ENCODE measurements around the gene BACE1-AS. TPM values are rescaled to one million over a fixed set of nuclear protein-coding genes. Genes with fewer than 3 reads are reported as not detected.

The BACE1-AS gene
- total RNA-seq, 1 experiment from 2014 or later: 6.9 TPM

GRCh38 chr11:117300773-117301172 lies 9.6 kb downstream of the BACE1-AS start:
- Mint-ChIP-seq H3K4me3 (ENCODE audit: unreplicated experiment) (no peak overlapping the region), H3K27me3 (ENCODE audit: insufficient read depth, unreplicated experiment) (no peaks in the 10 kb centered on the region), H3K4me1 (ENCODE audit: insufficient read depth, unreplicated experiment) (peaks cover 6% of the 10 kb centered on the region), H3K9me3 (ENCODE audit: unreplicated experiment) (no peaks in the 10 kb centered on the region), H3K27ac (ENCODE audit: low read depth, unreplicated experiment) (no peak overlapping the region), H3K36me3 (ENCODE audit: insufficient read depth, unreplicated experiment) (peaks cover 9% of the 10 kb centered on the region)
- intact Hi-C loops (cut with micrococcal nuclease): no loop called here
- ChIA-PET POLR2A (no interaction called here), CTCF (no interaction called here)
- DNase-seq (ENCODE audit: unreplicated experiment): no peak
- no TSS peak for BruUV-seq (replicated peaks)
- TF ChIP-seq, protein P1, sequence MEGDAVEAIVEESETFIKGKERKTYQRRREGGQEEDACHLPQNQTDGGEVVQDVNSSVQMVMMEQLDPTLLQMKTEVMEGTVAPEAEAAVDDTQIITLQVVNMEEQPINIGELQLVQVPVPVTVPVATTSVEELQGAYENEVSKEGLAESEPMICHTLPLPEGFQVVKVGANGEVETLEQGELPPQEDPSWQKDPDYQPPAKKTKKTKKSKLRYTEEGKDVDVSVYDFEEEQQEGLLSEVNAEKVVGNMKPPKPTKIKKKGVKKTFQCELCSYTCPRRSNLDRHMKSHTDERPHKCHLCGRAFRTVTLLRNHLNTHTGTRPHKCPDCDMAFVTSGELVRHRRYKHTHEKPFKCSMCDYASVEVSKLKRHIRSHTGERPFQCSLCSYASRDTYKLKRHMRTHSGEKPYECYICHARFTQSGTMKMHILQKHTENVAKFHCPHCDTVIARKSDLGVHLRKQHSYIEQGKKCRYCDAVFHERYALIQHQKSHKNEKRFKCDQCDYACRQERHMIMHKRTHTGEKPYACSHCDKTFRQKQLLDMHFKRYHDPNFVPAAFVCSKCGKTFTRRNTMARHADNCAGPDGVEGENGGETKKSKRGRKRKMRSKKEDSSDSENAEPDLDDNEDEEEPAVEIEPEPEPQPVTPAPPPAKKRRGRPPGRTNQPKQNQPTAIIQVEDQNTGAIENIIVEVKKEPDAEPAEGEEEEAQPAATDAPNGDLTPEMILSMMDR (IDR thresholded peaks at IDR 0.05; ENCODE audit: unreplicated experiment): no peak

DNA sequence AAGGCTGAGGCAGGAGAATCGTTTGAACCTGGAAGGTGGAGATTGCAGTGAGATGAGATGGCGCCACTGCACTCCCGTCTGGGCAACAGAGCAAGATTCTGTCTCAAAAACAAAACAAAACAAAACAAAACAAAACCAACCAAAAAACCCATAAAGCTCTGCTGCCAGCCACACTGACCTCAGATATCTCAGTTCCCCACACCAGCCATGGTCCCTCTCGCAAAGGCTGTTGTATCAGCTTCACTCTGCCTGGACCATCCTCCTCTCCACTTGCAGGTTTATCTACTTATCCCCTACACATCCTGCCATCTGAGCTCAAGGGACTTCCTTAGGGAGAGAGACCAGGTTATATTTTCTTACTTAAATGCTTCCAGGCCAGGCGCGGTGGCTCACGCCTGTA lies 11.1 kb downstream of the BACE1-AS start:
- peaks cover 9% of the 10 kb centered on the region for H3K36me3 Mint-ChIP-seq (ENCODE audit: insufficient read depth, unreplicated experiment)
- H3K27me3 Mint-ChIP-seq (ENCODE audit: insufficient read depth, unreplicated experiment): no peaks in the 10 kb centered on the region
- H3K27ac Mint-ChIP-seq (ENCODE audit: low read depth, unreplicated experiment): no peak overlapping the region
- peaks cover 6% of the 10 kb centered on the region for H3K4me1 Mint-ChIP-seq (ENCODE audit: insufficient read depth, unreplicated experiment)
- TF ChIP-seq, protein P1 (IDR thresholded peaks at IDR 0.05; ENCODE audit: unreplicated experiment): no peak
- intact Hi-C loops (cut with micrococcal nuclease): no loop called here
- POLR2A ChIA-PET: no interaction called here
- H3K9me3 Mint-ChIP-seq (ENCODE audit: unreplicated experiment): no peaks in the 10 kb centered on the region
- no peak overlapping the region for H3K4me3 Mint-ChIP-seq (ENCODE audit: unreplicated experiment)
- CTCF ChIA-PET: no interaction called here
- DNase-seq (ENCODE audit: unreplicated experiment): no peak
- BruUV-seq (replicated peaks): no TSS peak

GRCh38 chr11:117303101-117303500 lies 12.0 kb downstream of the BACE1-AS start:
- H3K27me3 Mint-ChIP-seq (ENCODE audit: insufficient read depth, unreplicated experiment): no peaks in the 10 kb centered on the region
- no peak overlapping the region for H3K27ac Mint-ChIP-seq (ENCODE audit: low read depth, unreplicated experiment)
- TF ChIP-seq, protein P1 (IDR thresholded peaks at IDR 0.05; ENCODE audit: unreplicated experiment): no peak
- no peaks in the 10 kb centered on the region for H3K9me3 Mint-ChIP-seq (ENCODE audit: unreplicated experiment)
- no peak for DNase-seq (ENCODE audit: unreplicated experiment)
- ChIA-PET CTCF (interaction anchor here (0.9 kb wide), 1 partner anchor 17 kb away, joined by 3 read pairs; no protein-coding TSS in a partner anchor), POLR2A (no interaction called here)
- BruUV-seq (replicated peaks): no TSS peak
- intact Hi-C loops (cut with micrococcal nuclease): no loop called here
- H3K4me1 Mint-ChIP-seq (ENCODE audit: insufficient read depth, unreplicated experiment): peaks cover 6% of the 10 kb centered on the region
- peaks cover 9% of the 10 kb centered on the region for H3K36me3 Mint-ChIP-seq (ENCODE audit: insufficient read depth, unreplicated experiment)
- no peak overlapping the region for H3K4me3 Mint-ChIP-seq (ENCODE audit: unreplicated experiment)

DNA sequence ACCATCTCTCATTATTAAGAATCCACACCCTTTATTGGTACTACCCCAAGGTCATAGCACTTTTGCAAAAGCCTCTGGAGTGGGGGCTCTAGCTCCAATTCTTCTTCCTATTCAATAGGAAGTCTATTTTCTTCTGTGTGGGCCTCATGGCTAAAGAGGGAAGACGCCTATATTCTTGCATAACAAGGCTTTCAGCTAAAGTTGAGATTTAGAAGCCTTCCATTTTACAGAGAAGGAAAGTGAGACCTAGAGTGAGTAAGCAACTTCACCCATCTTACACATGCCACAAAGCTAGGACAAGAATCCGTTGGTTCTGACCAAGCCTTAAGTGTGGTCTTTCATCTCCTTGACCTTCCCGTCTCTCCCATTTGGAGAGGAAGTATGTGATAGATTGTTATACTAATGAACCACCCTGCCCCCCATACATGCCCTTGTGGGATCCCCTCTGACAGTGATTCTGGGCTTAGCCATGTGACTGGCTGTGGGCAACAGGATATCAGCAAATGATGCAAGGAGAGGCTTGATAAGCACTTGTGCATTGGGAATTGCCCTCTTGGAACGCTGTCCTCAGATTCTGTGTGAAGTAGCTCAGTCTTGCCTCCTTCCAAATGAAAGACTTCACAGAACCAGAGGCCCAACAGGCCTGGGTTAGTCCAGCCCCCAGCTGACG lies 12.6 kb downstream of the BACE1-AS start:
- ChIA-PET POLR2A (no interaction called here), CTCF (interaction anchor here (0.6 to 0.9 kb wide), 2 partner anchors 18 to 1122 kb away, joined by 3 to 4 read pairs; no protein-coding TSS in a partner anchor)
- no peak overlapping the region for H3K4me3 Mint-ChIP-seq (ENCODE audit: unreplicated experiment)

More for the DNA sequence above, 12.6 kb downstream of the BACE1-AS start:
- TF ChIP-seq, protein P1 (IDR thresholded peaks at IDR 0.05; ENCODE audit: unreplicated experiment): no peak
- no TSS peak for BruUV-seq (replicated peaks)
- peaks cover 9% of the 10 kb centered on the region for H3K36me3 Mint-ChIP-seq (ENCODE audit: insufficient read depth, unreplicated experiment)
- H3K4me1 Mint-ChIP-seq (ENCODE audit: insufficient read depth, unreplicated experiment): peaks cover 6% of the 10 kb centered on the region
- H3K27ac Mint-ChIP-seq (ENCODE audit: low read depth, unreplicated experiment): no peak overlapping the region
- no peaks in the 10 kb centered on the region for H3K9me3 Mint-ChIP-seq (ENCODE audit: unreplicated experiment)
- no peaks in the 10 kb centered on the region for H3K27me3 Mint-ChIP-seq (ENCODE audit: insufficient read depth, unreplicated experiment)
- intact Hi-C loops (cut with micrococcal nuclease): no loop called here
- no peak for DNase-seq (ENCODE audit: unreplicated experiment)
